NB4 (cell line): ENCODE measurements around the gene BTBD16.

Experiments
- MYC ChIP-seq: IDR thresholded peaks from 2 replicates; pipeline ENCODE4 v1.6.1; 2011; ENCODE audit warnings: low read depth, low read length
- POLR2A ChIP-seq: IDR thresholded peaks from 2 replicates; pipeline ENCODE4 v1.6.1; 2011; ENCODE audit warnings: mild to moderate bottlenecking; ENCODE audit not compliant: insufficient read length; ENCODE audit errors: extremely low read depth
- TF ChIP-seq, protein P1 (sequence below): IDR thresholded peaks from one replicate; pipeline ENCODE4 v1.5.1; 2012; ENCODE audit warnings: low read depth, low read length
- TF ChIP-seq, protein P2 (sequence below): IDR thresholded peaks from 2 replicates; pipeline ENCODE4 v1.6.1; 2011; ENCODE audit warnings: low read depth, low read length

DNA sequence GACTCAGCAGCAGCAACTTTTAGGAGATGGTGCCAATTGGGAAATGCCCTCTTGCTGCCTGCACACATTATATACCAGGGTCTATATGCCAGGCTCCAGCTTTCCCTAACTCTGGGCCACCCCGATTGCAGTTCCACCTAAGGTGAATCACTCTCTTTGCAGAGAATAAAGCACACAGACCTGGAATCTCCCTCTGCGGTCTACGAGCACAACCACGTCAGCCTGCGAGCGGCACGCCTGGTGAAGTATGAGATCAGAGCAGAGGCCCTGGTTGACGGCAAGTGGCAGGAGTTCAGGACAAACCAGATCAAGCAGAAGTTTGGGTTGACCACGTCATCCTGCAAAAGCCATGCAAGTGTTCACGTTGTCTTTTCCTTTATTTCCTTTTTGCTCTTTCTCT lies 65.2 kb downstream of the BTBD16 start:
- TF ChIP-seq, protein P1, sequence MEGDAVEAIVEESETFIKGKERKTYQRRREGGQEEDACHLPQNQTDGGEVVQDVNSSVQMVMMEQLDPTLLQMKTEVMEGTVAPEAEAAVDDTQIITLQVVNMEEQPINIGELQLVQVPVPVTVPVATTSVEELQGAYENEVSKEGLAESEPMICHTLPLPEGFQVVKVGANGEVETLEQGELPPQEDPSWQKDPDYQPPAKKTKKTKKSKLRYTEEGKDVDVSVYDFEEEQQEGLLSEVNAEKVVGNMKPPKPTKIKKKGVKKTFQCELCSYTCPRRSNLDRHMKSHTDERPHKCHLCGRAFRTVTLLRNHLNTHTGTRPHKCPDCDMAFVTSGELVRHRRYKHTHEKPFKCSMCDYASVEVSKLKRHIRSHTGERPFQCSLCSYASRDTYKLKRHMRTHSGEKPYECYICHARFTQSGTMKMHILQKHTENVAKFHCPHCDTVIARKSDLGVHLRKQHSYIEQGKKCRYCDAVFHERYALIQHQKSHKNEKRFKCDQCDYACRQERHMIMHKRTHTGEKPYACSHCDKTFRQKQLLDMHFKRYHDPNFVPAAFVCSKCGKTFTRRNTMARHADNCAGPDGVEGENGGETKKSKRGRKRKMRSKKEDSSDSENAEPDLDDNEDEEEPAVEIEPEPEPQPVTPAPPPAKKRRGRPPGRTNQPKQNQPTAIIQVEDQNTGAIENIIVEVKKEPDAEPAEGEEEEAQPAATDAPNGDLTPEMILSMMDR: no peak
- TF ChIP-seq POLR2A: no peak
- TF ChIP-seq, protein P2, sequence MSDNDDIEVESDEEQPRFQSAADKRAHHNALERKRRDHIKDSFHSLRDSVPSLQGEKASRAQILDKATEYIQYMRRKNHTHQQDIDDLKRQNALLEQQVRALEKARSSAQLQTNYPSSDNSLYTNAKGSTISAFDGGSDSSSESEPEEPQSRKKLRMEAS: no peak
- TF ChIP-seq MYC: no peak
